ENCODE data around the gene AGXT2. TPM values are rescaled to one million over a fixed set of nuclear protein-coding genes. Genes with fewer than 3 reads are reported as not detected.

Gene AGXT2
- total and polyA plus RNA-seq, 4 donors: 49.4 to 67.9 (median 50.6) TPM

DNA sequence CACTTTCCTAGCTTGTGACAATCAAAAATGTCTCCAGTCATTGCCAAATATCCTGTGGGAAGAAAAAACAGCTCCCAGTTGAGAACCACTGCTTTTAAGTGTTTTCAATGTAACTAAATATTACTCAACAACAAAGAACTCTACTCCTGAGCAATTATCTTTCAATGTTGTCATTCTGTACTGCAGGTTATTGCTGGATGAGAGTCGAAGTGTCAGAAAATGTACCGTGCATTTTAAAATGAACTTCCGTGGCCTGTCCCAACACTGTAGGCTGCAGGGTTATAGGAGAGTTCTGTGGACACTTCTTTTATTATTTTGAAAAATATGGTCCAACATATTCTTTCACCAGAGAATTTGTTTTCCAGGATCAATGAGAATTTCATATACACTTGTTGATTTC is 34.8 kb upstream of the AGXT2 start:
- Histone ChIP-seq H3K9me3 (ENCODE audit: control insufficient read depth in 4 of 4, low read length in 3 of 4) (no peaks in the 10 kb centered on the region), H3K4me3 (ENCODE audit: low read depth in 1 of 3, low read length in 3 of 3) (no peak overlapping the region), H3K27ac (ENCODE audit: low read depth in 1 of 2, low read length in 2 of 2) (peak overlapping the region; percentile 19 to 44), H3K36me3 (ENCODE audit: control insufficient read depth in 4 of 4, insufficient read depth in 3 of 4, low read depth in 1 of 4, low read length in 3 of 4) (peaks cover 0 to 3% (median 0%) of the 10 kb centered on the region in 4 donors), H3K27me3 (ENCODE audit: control insufficient read depth in 4 of 4, insufficient read depth in 4 of 4, low read length in 3 of 4) (no peaks in the 10 kb centered on the region), H3K9ac (ENCODE audit: low read depth in 1 of 2, low read length in 2 of 2) (no peak overlapping the region), H3K4me1 (ENCODE audit: control insufficient read depth in 4 of 4, insufficient read depth in 4 of 4, low read length in 3 of 4) (peaks cover 0 to 13% (median 2%) of the 10 kb centered on the region in 4 donors)
- WGBS: 64% methylated on average over 3 of the region's 3 CpGs
- no peak for TF ChIP-seq RAD21 (IDR thresholded peaks at IDR 0.05)
- no peak for TF ChIP-seq FOXA2 (IDR thresholded peaks at IDR 0.05)
- no peak for TF ChIP-seq HNF4G (IDR thresholded peaks at IDR 0.05)
- TF ChIP-seq, protein P1, sequence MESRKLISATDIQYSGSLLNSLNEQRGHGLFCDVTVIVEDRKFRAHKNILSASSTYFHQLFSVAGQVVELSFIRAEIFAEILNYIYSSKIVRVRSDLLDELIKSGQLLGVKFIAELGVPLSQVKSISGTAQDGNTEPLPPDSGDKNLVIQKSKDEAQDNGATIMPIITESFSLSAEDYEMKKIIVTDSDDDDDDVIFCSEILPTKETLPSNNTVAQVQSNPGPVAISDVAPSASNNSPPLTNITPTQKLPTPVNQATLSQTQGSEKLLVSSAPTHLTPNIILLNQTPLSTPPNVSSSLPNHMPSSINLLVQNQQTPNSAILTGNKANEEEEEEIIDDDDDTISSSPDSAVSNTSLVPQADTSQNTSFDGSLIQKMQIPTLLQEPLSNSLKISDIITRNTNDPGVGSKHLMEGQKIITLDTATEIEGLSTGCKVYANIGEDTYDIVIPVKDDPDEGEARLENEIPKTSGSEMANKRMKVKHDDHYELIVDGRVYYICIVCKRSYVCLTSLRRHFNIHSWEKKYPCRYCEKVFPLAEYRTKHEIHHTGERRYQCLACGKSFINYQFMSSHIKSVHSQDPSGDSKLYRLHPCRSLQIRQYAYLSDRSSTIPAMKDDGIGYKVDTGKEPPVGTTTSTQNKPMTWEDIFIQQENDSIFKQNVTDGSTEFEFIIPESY (IDR thresholded peaks at IDR 0.05): no peak
- no peak for TF ChIP-seq NR2F2 (IDR thresholded peaks at IDR 0.05)
- TF ChIP-seq, protein P2, sequence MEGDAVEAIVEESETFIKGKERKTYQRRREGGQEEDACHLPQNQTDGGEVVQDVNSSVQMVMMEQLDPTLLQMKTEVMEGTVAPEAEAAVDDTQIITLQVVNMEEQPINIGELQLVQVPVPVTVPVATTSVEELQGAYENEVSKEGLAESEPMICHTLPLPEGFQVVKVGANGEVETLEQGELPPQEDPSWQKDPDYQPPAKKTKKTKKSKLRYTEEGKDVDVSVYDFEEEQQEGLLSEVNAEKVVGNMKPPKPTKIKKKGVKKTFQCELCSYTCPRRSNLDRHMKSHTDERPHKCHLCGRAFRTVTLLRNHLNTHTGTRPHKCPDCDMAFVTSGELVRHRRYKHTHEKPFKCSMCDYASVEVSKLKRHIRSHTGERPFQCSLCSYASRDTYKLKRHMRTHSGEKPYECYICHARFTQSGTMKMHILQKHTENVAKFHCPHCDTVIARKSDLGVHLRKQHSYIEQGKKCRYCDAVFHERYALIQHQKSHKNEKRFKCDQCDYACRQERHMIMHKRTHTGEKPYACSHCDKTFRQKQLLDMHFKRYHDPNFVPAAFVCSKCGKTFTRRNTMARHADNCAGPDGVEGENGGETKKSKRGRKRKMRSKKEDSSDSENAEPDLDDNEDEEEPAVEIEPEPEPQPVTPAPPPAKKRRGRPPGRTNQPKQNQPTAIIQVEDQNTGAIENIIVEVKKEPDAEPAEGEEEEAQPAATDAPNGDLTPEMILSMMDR (IDR thresholded peaks at IDR 0.05; ENCODE audit: low read depth, low read length, missing input control): no peak
- TF ChIP-seq, protein P3, sequence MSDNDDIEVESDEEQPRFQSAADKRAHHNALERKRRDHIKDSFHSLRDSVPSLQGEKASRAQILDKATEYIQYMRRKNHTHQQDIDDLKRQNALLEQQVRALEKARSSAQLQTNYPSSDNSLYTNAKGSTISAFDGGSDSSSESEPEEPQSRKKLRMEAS (IDR thresholded peaks at IDR 0.05): no peak
- TF ChIP-seq FOXA1 (IDR thresholded peaks at IDR 0.05): no peak
- no peak for TF ChIP-seq SP1 (IDR thresholded peaks at IDR 0.05)
- TF ChIP-seq, protein P4, sequence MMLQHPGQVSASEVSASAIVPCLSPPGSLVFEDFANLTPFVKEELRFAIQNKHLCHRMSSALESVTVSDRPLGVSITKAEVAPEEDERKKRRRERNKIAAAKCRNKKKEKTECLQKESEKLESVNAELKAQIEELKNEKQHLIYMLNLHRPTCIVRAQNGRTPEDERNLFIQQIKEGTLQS (IDR thresholded peaks at IDR 0.05): no peak
- DNase-seq (ENCODE audit: low spot score): no peak

DNA sequence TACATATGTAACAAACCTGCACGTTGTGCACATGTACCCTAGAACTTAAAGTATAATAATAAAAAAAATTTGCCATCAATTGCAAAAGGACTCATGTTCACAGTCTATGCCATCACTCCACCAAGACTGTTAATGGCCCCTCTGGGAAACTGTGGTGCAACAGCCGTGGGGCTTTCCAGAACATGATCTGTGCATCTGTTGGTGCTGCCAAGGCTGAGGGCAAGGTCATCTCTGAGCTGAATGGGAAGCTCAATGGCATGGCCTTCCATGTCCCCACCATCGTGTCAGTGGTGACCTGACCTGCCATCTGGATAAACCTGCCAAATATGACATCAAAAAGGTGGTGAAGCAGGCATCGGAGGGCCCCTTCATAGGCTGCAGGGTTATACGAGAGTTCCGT is 33.4 kb upstream of the AGXT2 start:
- peaks cover 0 to 13% (median 2%) of the 10 kb centered on the region in 4 donors for H3K4me1 ChIP-seq (ENCODE audit: control insufficient read depth in 4 of 4, insufficient read depth in 4 of 4, low read length in 3 of 4)
- TF ChIP-seq YY1 (IDR thresholded peaks at IDR 0.05): no peak
- TF ChIP-seq HNF4A (conservative IDR thresholded peaks at IDR 0.05): peak in 1 of 2 donors; percentile 10
- no peak for TF ChIP-seq GABPA (IDR thresholded peaks at IDR 0.05 in 1 of 2, conservative IDR thresholded peaks at IDR 0.05 in 1 of 2)
- no peak for TF ChIP-seq HNF4G (IDR thresholded peaks at IDR 0.05)
- TF ChIP-seq RXRA (IDR thresholded peaks at IDR 0.05): peak in 1 of 2 donors; percentile 30
- H3K27me3 ChIP-seq (ENCODE audit: control insufficient read depth in 4 of 4, insufficient read depth in 4 of 4, low read length in 3 of 4): no peaks in the 10 kb centered on the region
- no peak overlapping the region for H3K27ac ChIP-seq (ENCODE audit: low read depth in 1 of 2, low read length in 2 of 2)
- no peaks in the 10 kb centered on the region for H3K9me3 ChIP-seq (ENCODE audit: control insufficient read depth in 4 of 4, low read length in 3 of 4)
- H3K9ac ChIP-seq (ENCODE audit: low read depth in 1 of 2, low read length in 2 of 2): no peak overlapping the region
- no peak overlapping the region for H3K4me3 ChIP-seq (ENCODE audit: low read depth in 1 of 3, low read length in 3 of 3)
- no peak for DNase-seq (ENCODE audit: low spot score)
- H3K36me3 ChIP-seq (ENCODE audit: control insufficient read depth in 4 of 4, insufficient read depth in 3 of 4, low read depth in 1 of 4, low read length in 3 of 4): peaks cover 0 to 1% (median 0%) of the 10 kb centered on the region in 4 donors
- 74% methylated on average over 6 of the region's 6 CpGs for WGBS

DNA sequence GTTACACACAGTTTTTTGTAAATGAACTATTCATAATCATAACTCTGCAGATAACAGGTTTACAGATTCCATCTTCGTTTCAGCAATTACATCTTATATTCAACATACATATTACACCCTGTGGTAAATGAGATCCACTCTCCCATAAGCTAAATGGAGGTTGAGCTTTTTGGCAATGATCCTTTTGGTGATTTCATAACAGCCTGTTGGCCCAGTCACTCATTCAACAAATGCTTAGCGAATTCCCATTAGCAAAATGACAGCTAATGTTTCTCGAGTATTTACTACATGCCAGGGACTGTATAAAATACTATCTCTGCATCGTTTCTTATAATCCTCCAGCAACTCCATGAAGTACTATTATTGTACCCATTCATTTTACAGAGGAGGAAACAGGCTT is 25.4 kb upstream of the AGXT2 start:
- Histone ChIP-seq H3K27me3 (ENCODE audit: control insufficient read depth in 4 of 4, insufficient read depth in 4 of 4, low read length in 3 of 4) (no peaks in the 10 kb centered on the region), H3K4me3 (ENCODE audit: low read depth in 1 of 3, low read length in 3 of 3) (no peak overlapping the region), H3K36me3 (ENCODE audit: control insufficient read depth in 4 of 4, insufficient read depth in 3 of 4, low read depth in 1 of 4, low read length in 3 of 4) (peaks cover 0 to 3% (median 0%) of the 10 kb centered on the region in 4 donors), H3K9me3 (ENCODE audit: control insufficient read depth in 4 of 4, low read length in 3 of 4) (no peaks in the 10 kb centered on the region), H3K4me1 (ENCODE audit: control insufficient read depth in 4 of 4, insufficient read depth in 4 of 4, low read length in 3 of 4) (no peaks in the 10 kb centered on the region), H3K27ac (ENCODE audit: low read depth in 1 of 2, low read length in 2 of 2) (no peak overlapping the region), H3K9ac (ENCODE audit: low read depth in 1 of 2, low read length in 2 of 2) (no peak overlapping the region)
- DNase-seq (ENCODE audit: low spot score): no peak
- WGBS: 58% methylated on average over 4 of the region's 4 CpGs
- no peak for TF ChIP-seq HNF4G (IDR thresholded peaks at IDR 0.05)
- no peak for TF ChIP-seq FOXA1 (IDR thresholded peaks at IDR 0.05)
- TF ChIP-seq RXRA (IDR thresholded peaks at IDR 0.05): no peak
- no peak for TF ChIP-seq EGR1 (IDR thresholded peaks at IDR 0.05; ENCODE audit: low read depth in 2 of 2)
- TF ChIP-seq HNF4A (conservative IDR thresholded peaks at IDR 0.05): no peak
- TF ChIP-seq YY1 (IDR thresholded peaks at IDR 0.05): peak; percentile 23
- TF ChIP-seq JUND (IDR thresholded peaks at IDR 0.05): no peak
